Measurements from ENCODE around the gene CLMN. TPM values are rescaled to one million over a fixed set of nuclear protein-coding genes. Genes with fewer than 3 reads are reported as not detected.

The CLMN gene
- total RNA-seq, 1 experiment from 2014 or later: 8.6 TPM

GRCh38 chr14:95153866-95154265 is 165.8 kb downstream of the CLMN start:
- no peak for DNase-seq (ENCODE audit: low spot score)
- Histone ChIP-seq H3K4me1 (ENCODE audit: insufficient read depth, low read length, poor library complexity, severe bottlenecking) (peaks cover 47% of the 10 kb centered on the region), H3K4me3 (ENCODE audit: low read depth, low read length, poor library complexity, severe bottlenecking) (no peak overlapping the region), H3K9me3 (ENCODE audit: low read depth, low read length, poor library complexity, severe bottlenecking) (no peaks in the 10 kb centered on the region), H3K27me3 (replicated peaks; ENCODE audit: insufficient read depth, low read depth, low read length, poor library complexity) (no peaks in the 10 kb centered on the region), H3K36me3 (ENCODE audit: insufficient read depth, low read length, poor library complexity, severe bottlenecking) (no peaks in the 10 kb centered on the region), H3K27ac (ENCODE audit: low read depth, low read length, poor library complexity, severe bottlenecking) (peak overlapping the region; percentile 6)
- intact Hi-C loops (cut with micrococcal nuclease; ENCODE audit: unreplicated experiment): loop anchor here (10.0 kb wide), 1 partner anchor 111 kb away; no protein-coding TSS in a partner anchor
- ChIA-PET POLR2A (ENCODE audit: low non-redundant PET) (no interaction called here), CTCF (no interaction called here)
- no TSS peak for BruUV-seq (replicated peaks)
- TF ChIP-seq EZH2 (IDR thresholded peaks at IDR 0.05; ENCODE audit: borderline replicate concordance, low read depth, low read length, poor library complexity, severe bottlenecking): no peak
- TF ChIP-seq CTCF (conservative IDR thresholded peaks at IDR 0.05; ENCODE audit: low read depth, low read length): no peak

- H3K9me3 ChIP-seq (ENCODE audit: low read depth, low read length, poor library complexity, severe bottlenecking): no peaks in the 10 kb centered on the region
- POLR2A ChIA-PET (ENCODE audit: low non-redundant PET): no interaction called here
- CTCF ChIA-PET: no interaction called here
- intact Hi-C loops (cut with micrococcal nuclease; ENCODE audit: unreplicated experiment): loop anchor here (10.0 kb wide), 1 partner anchor 113 kb away; no protein-coding TSS in a partner anchor
- no peak overlapping the region for H3K27ac ChIP-seq (ENCODE audit: low read depth, low read length, poor library complexity, severe bottlenecking)
- DNase-seq (ENCODE audit: low spot score): no peak
- BruUV-seq (replicated peaks): no TSS peak
- H3K4me1 ChIP-seq (ENCODE audit: insufficient read depth, low read length, poor library complexity, severe bottlenecking): peaks cover 51% of the 10 kb centered on the region
- TF ChIP-seq EZH2 (IDR thresholded peaks at IDR 0.05; ENCODE audit: borderline replicate concordance, low read depth, low read length, poor library complexity, severe bottlenecking): no peak
- no peak for TF ChIP-seq CTCF (conservative IDR thresholded peaks at IDR 0.05; ENCODE audit: low read depth, low read length)
- H3K27me3 ChIP-seq (replicated peaks; ENCODE audit: insufficient read depth, low read depth, low read length, poor library complexity): no peaks in the 10 kb centered on the region
- H3K4me3 ChIP-seq (ENCODE audit: low read depth, low read length, poor library complexity, severe bottlenecking): no peak overlapping the region
- H3K36me3 ChIP-seq (ENCODE audit: insufficient read depth, low read length, poor library complexity, severe bottlenecking): no peaks in the 10 kb centered on the region
These were observed 168.1 kb downstream of the CLMN start for GRCh38 chr14:95151561-95151960.

GRCh38 chr14:95150910-95151309 is 168.8 kb downstream of the CLMN start:
- Histone ChIP-seq H3K27ac (ENCODE audit: low read depth, low read length, poor library complexity, severe bottlenecking) (no peak overlapping the region), H3K4me1 (ENCODE audit: insufficient read depth, low read length, poor library complexity, severe bottlenecking) (peaks cover 53% of the 10 kb centered on the region), H3K4me3 (ENCODE audit: low read depth, low read length, poor library complexity, severe bottlenecking) (no peak overlapping the region), H3K9me3 (ENCODE audit: low read depth, low read length, poor library complexity, severe bottlenecking) (no peaks in the 10 kb centered on the region), H3K27me3 (replicated peaks; ENCODE audit: insufficient read depth, low read depth, low read length, poor library complexity) (no peaks in the 10 kb centered on the region), H3K36me3 (ENCODE audit: insufficient read depth, low read length, poor library complexity, severe bottlenecking) (no peaks in the 10 kb centered on the region)
- intact Hi-C loops (cut with micrococcal nuclease; ENCODE audit: unreplicated experiment): loop anchor here (10.0 kb wide), 1 partner anchor 114 kb away; no protein-coding TSS in a partner anchor
- no peak for DNase-seq (ENCODE audit: low spot score)
- CTCF ChIA-PET: no interaction called here
- TF ChIP-seq CTCF (conservative IDR thresholded peaks at IDR 0.05; ENCODE audit: low read depth, low read length): no peak
- no peak for TF ChIP-seq EZH2 (IDR thresholded peaks at IDR 0.05; ENCODE audit: borderline replicate concordance, low read depth, low read length, poor library complexity, severe bottlenecking)
- no TSS peak for BruUV-seq (replicated peaks)
- POLR2A ChIA-PET (ENCODE audit: low non-redundant PET): no interaction called here
